ENCODE results near the gene PHF20.

- TF ChIP-seq CTCF (IDR thresholded peaks at IDR 0.05) (no peak), POLR2A (IDR thresholded peaks at IDR 0.05) (no peak)
These were observed 200.2 kb downstream of the PHF20 start for GRCh38 chr20:35971981-35972380.

All from esophagus squamous epithelium (tissue), 4 donors.